VCaP (cell line): ENCODE data around the gene ARHGAP8.

ENCODE experiments used
- H3K27ac ChIP-seq: fragments of 450-650 bp; 2 replicates; pipeline ENCODE4 v1.5.1; 2017
- CTCF ChIP-seq: fragments of 450-650 bp; conservative IDR thresholded peaks from 2 replicates; pipeline ENCODE4 v1.5.1; 2017; ENCODE audit warnings: mild to moderate bottlenecking, moderate library complexity

The ARHGAP8 gene

GRCh38 chr22:44809456-44809855 lies 57.1 kb downstream of the ARHGAP8 start:
- no peak overlapping the region for H3K27ac ChIP-seq
- no peak for TF ChIP-seq CTCF

GRCh38 chr22:44811141-44811540 lies 58.8 kb downstream of the ARHGAP8 start:
- no peak overlapping the region for H3K27ac ChIP-seq
- no peak for TF ChIP-seq CTCF

- H3K27ac ChIP-seq = no peak overlapping the region
- no peak for TF ChIP-seq CTCF
These were observed 61.0 kb downstream of the ARHGAP8 start for GRCh38 chr22:44813416-44813815.

GRCh38 chr22:44814266-44815098 lies 62.1 kb downstream of the ARHGAP8 start:
- no peak for TF ChIP-seq CTCF
- no peak overlapping the region for H3K27ac ChIP-seq

- no peak overlapping the region for H3K27ac ChIP-seq
- TF ChIP-seq CTCF = no peak
These were observed 63.0 kb downstream of the ARHGAP8 start for GRCh38 chr22:44815099-44816070.

- no peak overlapping the region for H3K27ac ChIP-seq
- no peak for TF ChIP-seq CTCF
These were observed 63.8 kb downstream of the ARHGAP8 start for GRCh38 chr22:44816141-44816540.

- no peak for TF ChIP-seq CTCF
- no peak overlapping the region; the same call in 1 of the 2 replicates for H3K27ac ChIP-seq
These were observed 66.4 kb downstream of the ARHGAP8 start for GRCh38 chr22:44818727-44819126.
